Right atrium auricular region (tissue), 2 donors: ENCODE data around the gene ADRA2A. TPM values are rescaled to one million over a fixed set of nuclear protein-coding genes. Genes with fewer than 3 reads are reported as not detected.

Experiments
- DNase-seq: peaks from one replicate; pipeline ENCODE4 v3.0.0-alpha.2; 2019; ENCODE audit warnings: low spot score
- H3K27ac ChIP-seq, 2 donors: fragments of 200-600 bp; sonication (generic); 1 replicate in 1 of 2; 2 replicates in 1 of 2; pipeline ENCODE4 v1.5.1; 2016 to 2019
- H3K27me3 ChIP-seq, 2 donors: fragments of 200-600 bp; sonication (generic); one replicate each; pipeline versions ENCODE4 v1.5.1 to v1.6.0; 2017 to 2019
- H3K36me3 ChIP-seq: fragments of 200-600 bp; sonication (generic); one replicate; pipeline ENCODE4 v1.5.1; 2016
- H3K4me1 ChIP-seq, 2 donors: fragments of 200-600 bp; sonication (generic); one replicate each; pipeline versions ENCODE4 v1.5.1 to v1.6.0; 2017 to 2019
- H3K4me3 ChIP-seq, 2 donors: fragments of 200-600 bp; sonication (generic); 1 replicate in 1 of 2; 2 replicates in 1 of 2; pipeline ENCODE4 v1.5.1; 2017 to 2019; ENCODE audit warnings: mild to moderate bottlenecking in 1 of 2, moderate library complexity in 1 of 2
- H3K9me3 ChIP-seq, 2 donors: fragments of 200-600 bp; sonication (generic); one replicate each; pipeline ENCODE4 v1.5.1; 2019
- CTCF ChIP-seq, 2 donors: fragments of 200-600 bp; sonication (generic); IDR thresholded peaks; one replicate each; pipeline ENCODE4 v1.5.1; 2019; ENCODE audit warnings: antibody characterized with exemption in 2 of 2
- total RNA-seq, 2 donors: library from RNA; depleted of rRNA; stranded (reverse); fragments of >200 nt; gene quantifications; one replicate each; pipeline ENCODE4 v1.1.0, GENCODE V29; 2016

The ADRA2A gene
- total RNA-seq, 2 donors from 2014 or later, result 1.2 to 1.4 TPM

GRCh38 chr10:111128331-111129180, 51.7 kb downstream of the ADRA2A start:
- H3K4me3 ChIP-seq, result no peak overlapping the region
- H3K9me3 ChIP-seq, result peaks cover 0 to 6% of the 10 kb centered on the region in 2 donors
- no peaks in the 10 kb centered on the region for H3K4me1 ChIP-seq
- no peak for TF ChIP-seq CTCF (IDR thresholded peaks at IDR 0.05)
- no peaks in the 10 kb centered on the region for H3K36me3 ChIP-seq
- peak; percentile 44 for DNase-seq
- H3K27ac ChIP-seq, result no peak overlapping the region
- no peaks in the 10 kb centered on the region for H3K27me3 ChIP-seq

- Histone ChIP-seq H3K36me3 (no peaks in the 10 kb centered on the region), H3K27me3 (no peaks in the 10 kb centered on the region), H3K4me1 (no peaks in the 10 kb centered on the region), H3K27ac (no peak overlapping the region), H3K9me3 (peaks cover 0 to 6% of the 10 kb centered on the region in 2 donors), H3K4me3 (no peak overlapping the region)
- no peak for TF ChIP-seq CTCF (IDR thresholded peaks at IDR 0.05)
- peak; percentile 40 for DNase-seq
These were observed 52.5 kb downstream of the ADRA2A start for GRCh38 chr10:111129363-111129762.

GRCh38 chr10:111130471-111130870, 53.6 kb downstream of the ADRA2A start:
- Histone ChIP-seq H3K36me3 (no peaks in the 10 kb centered on the region), H3K27me3 (no peaks in the 10 kb centered on the region), H3K4me1 (no peaks in the 10 kb centered on the region), H3K4me3 (no peak overlapping the region), H3K9me3 (peaks cover 0 to 10% of the 10 kb centered on the region in 2 donors), H3K27ac (no peak overlapping the region)
- DNase-seq, result no peak
- no peak for TF ChIP-seq CTCF (IDR thresholded peaks at IDR 0.05)

Other genes starting within 250 kb of the ADRA2A start
- gene PDCD4, start 205.1 kb upstream of the ADRA2A start, total RNA-seq, result 10 to 100 TPM; 22.1 to 22.6 TPM
- gene BBIP1, start 157.8 kb upstream of the ADRA2A start, total RNA-seq, result 10 to 100 TPM; 18.2 to 23.1 TPM
- gene SHOC2, start 157.4 kb upstream of the ADRA2A start, total RNA-seq, result 10 to 100 TPM; 32.9 to 48.9 TPM